Esophagus squamous epithelium (tissue), 4 donors: ENCODE measurements around the gene CTSS.

ENCODE experiments used
- POLR2A ChIP-seq, 4 donors: fragments of 450-650 bp; IDR thresholded peaks; one replicate each; pipeline ENCODE4 v1.6.1; 2017; ENCODE audit warnings: antibody characterized with exemption in 4 of 4, mild to moderate bottlenecking in 4 of 4, moderate library complexity in 3 of 4
- TF ChIP-seq, protein P1 (sequence below), 6 experiments: fragments of 450-650 bp in 4 of 6; fragments of 200-600 bp in 2 of 6; sonication (generic) in 2 of 6; IDR thresholded peaks; one replicate each; pipeline ENCODE4 v1.5.1; 2016 to 2019; ENCODE audit warnings: antibody characterized with exemption in 6 of 6, mild to moderate bottlenecking in 4 of 6, moderate library complexity in 4 of 6

DNA sequence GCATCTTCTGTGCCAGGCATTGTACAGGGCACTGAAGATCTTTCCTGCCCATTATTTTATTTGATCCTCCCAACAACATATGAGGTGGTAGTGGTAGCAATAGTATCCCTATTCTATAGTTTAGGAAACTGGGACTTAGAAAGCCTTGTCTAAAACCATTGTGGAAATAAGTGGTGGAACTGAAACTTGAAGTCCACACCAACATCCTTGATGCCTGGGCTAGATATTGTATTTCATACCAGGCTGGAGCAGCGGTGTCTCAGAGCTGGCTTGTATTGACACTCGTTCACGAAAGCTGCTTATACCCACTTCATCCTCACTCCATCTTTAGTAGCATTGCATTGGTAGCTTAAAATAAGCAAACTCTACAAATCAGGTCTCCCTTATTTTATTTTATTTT is 9.7 kb upstream of the CTSS start:
- TF ChIP-seq, protein P1, sequence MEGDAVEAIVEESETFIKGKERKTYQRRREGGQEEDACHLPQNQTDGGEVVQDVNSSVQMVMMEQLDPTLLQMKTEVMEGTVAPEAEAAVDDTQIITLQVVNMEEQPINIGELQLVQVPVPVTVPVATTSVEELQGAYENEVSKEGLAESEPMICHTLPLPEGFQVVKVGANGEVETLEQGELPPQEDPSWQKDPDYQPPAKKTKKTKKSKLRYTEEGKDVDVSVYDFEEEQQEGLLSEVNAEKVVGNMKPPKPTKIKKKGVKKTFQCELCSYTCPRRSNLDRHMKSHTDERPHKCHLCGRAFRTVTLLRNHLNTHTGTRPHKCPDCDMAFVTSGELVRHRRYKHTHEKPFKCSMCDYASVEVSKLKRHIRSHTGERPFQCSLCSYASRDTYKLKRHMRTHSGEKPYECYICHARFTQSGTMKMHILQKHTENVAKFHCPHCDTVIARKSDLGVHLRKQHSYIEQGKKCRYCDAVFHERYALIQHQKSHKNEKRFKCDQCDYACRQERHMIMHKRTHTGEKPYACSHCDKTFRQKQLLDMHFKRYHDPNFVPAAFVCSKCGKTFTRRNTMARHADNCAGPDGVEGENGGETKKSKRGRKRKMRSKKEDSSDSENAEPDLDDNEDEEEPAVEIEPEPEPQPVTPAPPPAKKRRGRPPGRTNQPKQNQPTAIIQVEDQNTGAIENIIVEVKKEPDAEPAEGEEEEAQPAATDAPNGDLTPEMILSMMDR (IDR thresholded peaks at IDR 0.05) = no peak
- TF ChIP-seq POLR2A (IDR thresholded peaks at IDR 0.05) = no peak
